Daoy (cell line): ENCODE data around the gene CACNA1H. TPM values are rescaled to one million over a fixed set of nuclear protein-coding genes. Genes with fewer than 3 reads are reported as not detected.
"Not testable (repeated sequence)": the region's sequence is repeated elsewhere in the genome, so short reads cannot be mapped to it uniquely, and the experiment has no call there.

Experiments
- DNase-seq: peaks from one replicate; pipeline ENCODE4 v3.0.0-alpha.2; 2015; ENCODE audit warnings: low read depth
- total RNA-seq: library from RNA; depleted of rRNA; stranded (reverse); fragments of >200 nt; shearing (Covaris generic); gene quantifications from 2 replicates; pipeline ENCODE4 v1.2.3, GENCODE V29; 2014

The CACNA1H gene
- total RNA-seq, 1 experiment from 2014 or later = 0.80 TPM

DNA sequence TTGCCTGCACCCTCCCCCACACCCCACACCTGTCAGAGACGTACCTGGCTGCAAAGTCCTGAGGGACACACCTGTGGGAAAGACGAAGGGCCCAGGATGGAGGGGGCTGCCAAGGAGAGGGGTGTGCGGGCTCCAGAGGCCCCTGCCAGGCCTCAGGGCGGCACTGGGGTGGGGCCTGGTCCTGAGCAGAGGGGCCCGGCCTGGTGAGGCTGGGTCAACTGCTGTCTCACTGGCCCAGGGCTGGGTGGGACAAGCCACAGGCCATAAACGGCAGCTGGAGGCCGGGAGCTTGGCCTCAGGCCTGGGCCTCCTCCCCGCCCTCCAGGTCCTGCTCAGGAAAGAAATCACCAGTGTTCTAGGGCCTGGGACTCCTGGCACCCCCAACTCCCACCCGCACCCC, 71.7 kb downstream of the CACNA1H start:
- no peak for DNase-seq

DNA sequence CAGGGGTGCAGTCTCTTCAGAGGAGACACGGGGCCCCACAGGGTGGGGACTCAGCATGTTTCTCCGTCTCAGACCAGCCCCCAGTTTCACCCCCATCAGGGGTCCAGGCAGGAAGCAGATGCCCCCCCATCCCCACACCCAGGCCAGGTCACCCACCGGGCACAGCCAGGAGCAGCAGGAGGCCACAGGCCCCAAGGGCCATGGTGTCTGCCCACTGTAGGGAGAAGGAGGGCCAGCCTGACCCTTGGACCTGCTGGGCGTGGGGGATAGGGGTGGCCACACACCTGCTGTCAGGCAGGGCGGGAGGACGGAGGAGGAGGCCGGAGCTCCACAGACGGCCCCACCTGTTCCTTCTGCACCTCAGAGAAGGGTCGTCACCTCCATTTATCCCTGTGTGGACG, 72.1 kb downstream of the CACNA1H start, which contains the start of gene TPSG1:
Gene TPSG1, minus strand, starts transcription at position 218 of the 401 bp plus-strand sequence. Its CDS starts 16 bp downstream, at position 202.
- DNase-seq = no peak

GRCh38 chr16:1225728-1226311, 72.9 kb downstream of the CACNA1H start:
- peak; percentile 46 for DNase-seq

DNA sequence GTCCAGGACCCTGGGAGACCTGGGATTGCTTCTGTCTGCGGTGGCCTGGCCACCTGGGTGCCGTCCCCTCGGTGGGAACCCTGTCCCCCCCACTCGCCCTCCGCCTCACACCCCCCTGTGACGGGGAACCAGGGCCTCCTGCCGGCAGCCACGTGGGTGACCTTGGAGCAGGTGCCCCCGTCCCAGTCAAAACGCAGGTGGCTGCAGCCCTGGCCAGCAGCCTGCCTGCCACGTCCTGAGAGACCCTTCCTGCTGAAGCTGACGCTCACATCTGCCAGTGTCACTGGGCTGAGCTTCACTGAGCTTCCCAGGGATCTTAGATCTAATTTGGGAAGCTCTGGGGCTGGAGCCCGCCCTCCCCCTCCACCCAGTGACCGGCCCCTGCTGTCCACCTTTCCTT, 73.8 kb downstream of the CACNA1H start:
- not testable (repeated sequence) for DNase-seq

DNA sequence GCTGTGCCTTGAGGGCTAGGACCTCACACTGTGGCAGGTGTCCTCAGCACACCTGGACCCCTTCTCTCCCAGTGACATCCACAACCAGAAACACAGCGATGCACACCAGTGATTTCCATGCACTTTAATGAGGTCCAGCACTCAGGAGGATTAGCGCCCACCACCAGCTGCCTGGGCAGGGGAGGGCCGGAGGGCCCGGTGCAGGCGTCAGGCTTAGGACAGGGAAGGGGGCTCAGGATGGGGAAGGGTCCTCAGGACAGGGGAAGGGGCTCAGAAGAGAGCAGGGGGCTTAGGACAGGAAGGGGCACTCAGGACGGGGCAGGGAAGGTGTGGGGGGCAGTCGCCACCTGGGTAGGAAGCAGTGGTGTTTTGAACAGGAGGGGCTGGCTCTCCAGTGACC, 75.3 kb downstream of the CACNA1H start:
- DNase-seq = not testable (repeated sequence)

DNA sequence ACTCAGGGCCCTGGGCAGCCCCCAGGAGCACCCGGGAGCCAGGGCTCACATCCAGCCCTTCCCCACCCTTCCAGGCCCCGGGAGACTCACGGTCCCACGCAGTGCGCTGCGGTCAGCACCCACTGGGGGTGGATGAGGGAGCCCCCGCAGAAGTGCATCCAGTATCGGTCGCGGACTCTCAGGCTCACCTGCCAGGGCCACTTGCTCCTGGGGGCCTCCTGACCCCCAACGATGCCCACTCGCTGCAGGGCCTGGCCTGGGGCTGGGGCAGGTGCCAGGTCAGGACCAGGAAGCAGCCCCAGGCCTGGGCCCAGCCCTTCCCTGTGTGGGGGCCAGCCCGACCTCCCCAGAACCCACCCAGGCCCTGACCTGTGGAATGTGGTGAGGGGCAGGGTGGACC, 76.6 kb downstream of the CACNA1H start:
- DNase-seq = not testable (repeated sequence)

DNA sequence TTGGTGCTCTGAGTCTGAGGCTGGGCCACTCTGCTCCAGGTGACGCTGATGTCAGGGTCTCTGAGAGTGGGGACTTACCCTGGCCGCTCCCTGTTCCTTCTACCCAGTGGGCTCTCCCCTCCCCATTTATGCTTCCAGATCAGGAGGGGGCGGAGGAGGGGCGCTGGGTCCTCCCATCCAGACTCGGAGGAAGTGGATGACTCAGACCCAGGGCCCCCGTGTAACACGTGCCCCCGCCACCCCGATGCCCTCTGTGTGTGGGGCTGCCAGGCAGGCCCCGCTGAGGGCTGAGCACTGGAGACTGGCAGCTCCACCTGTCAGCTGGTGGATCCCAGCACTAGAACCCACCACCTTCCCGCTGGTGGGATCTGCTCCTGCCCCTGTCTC, 77.2 kb downstream of the CACNA1H start, which contains the start of gene TPSB2:
Gene TPSB2, minus strand, starts transcription at position 101 of the 387 bp plus-strand sequence. CDS start 233 bp downstream, outside the sequence.
- DNase-seq = not testable (repeated sequence)

DNA sequence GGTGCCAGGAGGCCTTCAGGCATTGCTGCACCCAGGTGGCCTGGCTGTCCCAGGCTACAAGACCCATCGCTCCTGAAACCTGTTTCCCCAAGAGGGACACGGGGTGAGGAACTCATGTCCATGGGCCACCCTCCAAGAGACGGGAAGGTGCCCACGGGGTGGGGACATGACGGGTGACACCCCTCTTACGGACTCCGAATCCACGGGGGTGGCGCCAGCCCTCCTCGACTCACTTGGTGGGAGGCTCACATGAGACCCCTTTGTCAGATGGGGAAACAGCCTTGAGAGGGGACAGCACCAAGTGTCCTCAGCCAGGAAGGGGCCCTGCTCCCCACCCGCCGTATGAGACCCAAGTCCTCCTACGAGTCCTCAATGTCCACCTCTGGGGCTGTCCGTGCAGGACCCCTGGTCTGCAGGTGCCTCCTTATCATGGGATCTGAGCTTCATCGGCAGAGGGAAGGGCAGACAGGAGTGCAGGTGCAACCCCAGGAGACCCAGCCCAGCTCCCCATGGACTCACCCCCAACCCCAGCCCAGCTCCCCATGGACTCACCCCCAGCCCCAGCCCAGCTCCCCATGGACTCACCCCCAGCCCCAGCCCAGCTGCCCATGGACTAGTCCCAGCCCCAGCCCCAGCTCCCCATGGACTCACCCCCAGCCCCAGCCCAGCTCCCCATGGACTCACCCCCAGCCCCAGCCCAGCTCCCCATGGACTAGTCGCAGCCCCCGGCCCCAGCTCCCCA, 77.7 kb downstream of the CACNA1H start:
- not testable (repeated sequence) for DNase-seq

GRCh38 chr16:1231301-1231700, 78.4 kb downstream of the CACNA1H start:
- not testable (repeated sequence) for DNase-seq

DNA sequence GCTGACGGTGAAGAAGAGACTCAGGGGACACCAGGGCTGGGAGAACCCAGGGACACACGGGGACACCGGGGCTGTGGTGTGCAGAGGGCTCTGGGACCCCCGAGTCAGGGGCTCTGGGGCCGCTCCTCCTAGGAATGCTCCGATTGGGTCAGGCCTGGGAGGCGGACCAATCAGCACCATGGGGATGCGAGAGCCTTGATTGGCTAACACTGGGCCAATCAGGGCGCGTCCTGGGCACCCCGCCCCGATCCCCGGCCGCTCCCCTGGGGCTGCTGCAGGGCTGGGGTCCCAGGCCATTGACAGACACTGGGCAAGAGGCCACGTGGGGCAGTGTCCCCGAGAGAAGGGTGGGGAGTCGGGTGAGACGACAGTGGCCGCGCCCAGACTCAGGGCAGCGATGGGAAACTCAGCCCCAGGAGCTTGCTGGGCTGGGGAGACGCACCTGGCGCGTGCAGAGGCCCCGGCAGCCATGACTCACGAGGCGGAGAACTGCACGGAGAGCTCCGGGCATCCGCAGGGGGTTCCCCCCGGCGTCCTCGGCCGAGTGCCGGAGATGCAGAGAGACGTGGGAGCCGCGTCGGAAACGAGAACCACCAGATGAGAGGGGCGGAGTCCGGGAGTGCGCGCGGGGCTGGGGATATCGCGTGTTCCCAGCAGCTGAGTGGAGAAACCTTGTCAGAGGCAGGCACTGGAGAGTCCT, 79.3 kb downstream of the CACNA1H start:
- DNase-seq = not testable (repeated sequence)

GRCh38 chr16:1236659-1237058, 83.8 kb downstream of the CACNA1H start:
- not testable (repeated sequence) for DNase-seq

DNA sequence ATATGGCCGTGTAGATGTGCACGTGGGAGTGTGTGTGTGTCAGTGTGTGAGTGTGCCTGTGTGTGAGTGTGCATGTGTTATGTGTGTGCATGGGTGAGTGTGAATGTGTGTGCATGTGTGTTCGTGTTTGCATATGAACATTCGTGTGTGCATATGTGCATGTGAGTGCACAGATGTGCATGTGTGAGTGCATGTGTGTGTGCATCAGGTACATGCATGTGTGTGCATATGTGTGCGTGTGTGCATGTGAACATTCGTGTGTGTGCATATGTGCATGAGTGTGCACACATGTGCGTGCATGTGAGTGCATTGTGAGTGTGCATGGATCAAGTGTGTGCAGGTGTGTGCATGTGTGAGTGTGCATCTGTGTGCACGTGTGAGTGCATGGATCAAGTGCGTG, 85.1 kb downstream of the CACNA1H start:
- no peak for DNase-seq

DNA sequence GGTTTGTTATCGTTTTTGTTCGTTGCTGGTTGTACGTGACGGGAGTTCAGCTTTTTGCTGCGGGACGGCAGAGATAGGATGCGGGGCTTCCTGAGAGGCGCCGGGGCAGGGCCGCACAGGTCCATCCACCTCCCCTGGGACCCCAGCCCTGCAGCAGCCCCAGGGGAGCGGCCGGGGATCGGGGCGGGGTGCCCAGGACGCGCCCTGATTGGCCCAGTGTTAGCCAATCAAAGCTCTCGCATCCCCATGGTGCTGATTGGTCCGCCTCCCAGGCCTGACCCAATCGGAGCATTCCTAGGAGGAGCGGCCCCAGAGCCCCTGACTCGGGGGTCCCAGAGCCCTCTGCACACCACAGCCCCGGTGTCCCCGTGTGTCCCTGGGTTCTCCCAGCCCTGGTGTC, 86.0 kb downstream of the CACNA1H start:
- DNase-seq = not testable (repeated sequence)

DNA sequence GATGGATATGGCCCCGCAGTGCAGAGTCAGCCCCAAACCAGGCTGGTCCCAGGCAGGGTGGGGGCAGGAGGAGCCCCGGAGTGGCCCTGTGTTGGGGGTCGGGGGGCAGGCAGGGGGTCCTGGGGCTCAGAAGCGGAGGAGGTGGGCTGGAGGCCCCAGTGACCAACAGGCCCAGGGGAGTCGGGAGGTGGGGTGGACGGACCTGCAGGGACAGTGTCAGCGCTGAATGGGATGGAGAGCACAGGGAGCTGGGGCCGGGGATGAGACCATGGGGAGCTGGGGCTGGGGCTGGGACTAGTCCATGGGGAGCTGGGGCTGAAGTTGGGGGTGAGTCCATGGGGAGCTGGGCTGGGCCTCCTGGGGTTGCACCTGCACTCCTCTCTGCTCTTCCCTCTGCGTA, 86.7 kb downstream of the CACNA1H start:
- not testable (repeated sequence) for DNase-seq

DNA sequence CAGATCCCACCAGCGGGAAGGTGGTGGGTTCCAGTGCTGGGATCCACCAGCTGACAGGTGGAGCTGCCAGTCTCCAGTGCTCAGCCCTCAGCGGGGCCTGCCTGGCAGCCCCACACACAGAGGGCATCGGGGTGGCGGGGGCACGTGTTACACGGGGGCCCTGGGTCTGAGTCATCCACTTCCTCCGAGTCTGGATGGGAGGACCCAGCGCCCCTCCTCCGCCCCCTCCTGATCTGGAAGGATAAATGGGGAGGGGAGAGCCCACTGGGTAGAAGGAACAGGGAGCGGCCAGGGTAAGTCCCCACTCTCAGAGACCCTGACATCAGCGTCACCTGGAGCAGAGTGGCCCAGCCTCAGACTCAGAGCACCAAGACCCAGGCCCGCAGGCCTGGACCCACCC, 87.5 kb downstream of the CACNA1H start, which contains the start of gene TPSAB1:
Gene TPSAB1, plus strand, starts transcription at position 270 of the 400 bp plus-strand sequence. CDS start 234 bp downstream, outside the sequence.
- not testable (repeated sequence) for DNase-seq

DNA sequence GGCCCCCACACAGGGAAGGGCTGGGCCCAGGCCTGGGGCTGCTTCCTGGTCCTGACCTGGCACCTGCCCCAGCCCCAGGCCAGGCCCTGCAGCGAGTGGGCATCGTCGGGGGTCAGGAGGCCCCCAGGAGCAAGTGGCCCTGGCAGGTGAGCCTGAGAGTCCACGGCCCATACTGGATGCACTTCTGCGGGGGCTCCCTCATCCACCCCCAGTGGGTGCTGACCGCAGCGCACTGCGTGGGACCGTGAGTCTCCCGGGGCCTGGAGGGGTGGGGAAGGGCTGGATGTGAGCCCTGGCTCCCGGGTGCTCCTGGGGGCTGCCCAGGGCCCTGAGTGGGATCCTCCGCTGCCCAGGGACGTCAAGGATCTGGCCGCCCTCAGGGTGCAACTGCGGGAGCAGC, 88.2 kb downstream of the CACNA1H start:
- DNase-seq = not testable (repeated sequence)

DNA sequence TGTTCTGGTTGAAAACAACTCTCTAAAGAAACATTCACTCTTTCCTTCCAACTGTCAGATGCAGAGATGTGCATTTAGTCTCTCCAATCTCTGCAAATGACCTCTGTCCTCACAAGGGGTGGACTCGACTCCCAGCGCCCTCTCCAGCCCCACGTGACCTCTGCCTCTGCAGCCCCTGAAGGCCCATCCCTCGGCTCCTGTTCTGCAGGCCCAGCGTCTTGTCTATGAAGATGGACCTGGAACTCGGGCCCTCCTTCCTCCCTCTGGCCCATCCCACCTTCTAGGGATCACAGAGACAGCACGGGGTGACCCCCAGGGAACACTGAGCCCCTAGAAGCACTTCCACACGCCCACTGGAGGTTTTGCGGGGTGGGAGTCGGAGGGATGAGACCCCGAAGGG, 90.5 kb downstream of the CACNA1H start:
- not testable (repeated sequence) for DNase-seq

DNA sequence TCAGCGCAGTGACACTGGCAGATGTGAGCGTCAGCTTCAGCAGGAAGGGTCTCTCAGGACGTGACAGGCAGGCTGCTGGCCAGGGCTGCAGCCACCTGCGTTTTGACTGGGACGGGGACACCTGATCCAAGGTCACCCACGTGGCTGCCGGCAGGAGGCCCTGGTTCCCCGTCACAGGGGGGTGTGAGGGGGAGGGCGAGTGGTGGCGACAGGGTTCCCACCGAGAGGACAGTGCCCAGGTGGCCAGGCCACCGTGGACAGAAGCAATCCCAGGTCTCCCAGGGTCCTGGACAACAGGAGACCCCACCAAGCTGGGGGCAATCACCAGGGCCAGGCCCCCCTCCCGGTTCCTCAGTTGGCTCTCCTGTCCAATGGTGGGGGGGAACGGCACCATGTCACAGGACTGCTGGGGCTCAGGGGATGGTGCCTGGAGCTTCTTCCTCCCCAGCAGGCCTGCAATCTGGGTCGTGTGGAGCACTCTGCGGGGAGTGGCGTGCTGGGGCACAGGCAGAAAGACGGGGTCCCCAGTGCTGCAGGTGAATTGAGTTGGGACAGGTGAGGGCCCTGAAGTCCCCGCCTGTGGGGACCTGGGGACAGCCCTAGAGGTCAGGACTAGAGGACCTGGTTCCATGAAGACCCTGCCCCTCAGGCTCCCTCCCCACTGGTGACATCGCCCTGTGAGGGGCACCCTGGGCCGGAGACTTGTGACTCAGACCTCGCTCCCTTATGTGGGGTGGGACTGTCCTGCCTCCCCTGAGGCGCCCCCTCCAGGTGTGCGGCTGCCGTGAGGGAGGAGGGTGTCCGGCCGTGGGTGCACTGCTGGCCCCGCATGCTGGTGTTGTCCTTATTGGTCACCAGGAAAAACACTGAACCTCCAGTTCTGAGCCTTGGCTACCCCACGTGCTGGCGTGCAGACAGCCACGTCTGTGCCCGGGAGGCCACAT, 91.3 kb downstream of the CACNA1H start:
- DNase-seq = not testable (repeated sequence)

DNA sequence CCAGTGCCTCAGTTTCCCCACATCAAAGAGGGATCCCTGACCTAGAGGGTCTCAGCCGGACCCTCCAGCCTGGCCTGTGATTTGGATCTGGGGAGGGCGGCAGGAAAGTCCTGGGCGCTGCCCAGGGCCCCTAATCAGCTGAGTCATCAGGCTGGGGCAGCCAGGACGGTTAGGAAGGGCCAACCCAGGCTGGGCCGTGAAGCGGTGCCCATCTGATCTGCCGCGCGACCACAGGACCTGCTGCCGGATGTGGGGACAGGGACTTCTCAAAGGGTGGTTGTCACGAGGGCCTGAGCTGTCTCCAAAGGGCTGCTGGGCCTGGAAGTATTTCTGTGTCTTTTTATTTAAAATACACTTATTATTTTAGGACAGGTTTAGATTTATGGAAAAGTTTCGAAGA, 92.0 kb downstream of the CACNA1H start:
- peak; percentile 49 for DNase-seq

DNA sequence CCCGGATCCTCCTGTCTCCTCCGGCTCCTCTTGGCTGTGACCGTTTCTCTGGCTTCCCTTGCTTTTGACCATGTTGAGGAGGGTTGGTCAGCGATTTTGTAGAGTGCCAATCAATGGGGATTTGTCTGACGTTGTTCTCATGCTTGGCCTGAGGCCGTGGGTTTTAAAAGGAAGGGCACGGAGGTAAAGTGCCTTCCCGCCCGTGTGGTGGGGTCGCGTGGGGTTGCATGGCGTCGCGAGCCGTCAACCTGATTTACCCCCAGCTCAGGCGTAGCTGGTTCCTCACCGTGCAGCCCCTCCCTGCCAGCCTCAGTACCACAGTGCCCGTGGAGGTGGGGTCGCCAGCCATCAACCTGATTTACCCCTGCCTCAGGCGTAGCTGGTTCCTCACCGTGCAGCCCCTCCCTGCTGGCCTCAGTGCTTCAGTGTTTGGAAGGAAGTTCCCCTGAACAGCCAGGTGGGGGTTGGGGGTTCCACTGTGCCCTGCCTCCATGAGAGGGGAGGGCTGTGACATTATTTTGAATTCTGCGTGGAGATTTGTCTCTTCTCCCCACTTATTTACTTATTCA, 92.6 kb downstream of the CACNA1H start:
- no peak for DNase-seq
